ENCODE measurements around the gene HIVEP2. TPM values are rescaled to one million over a fixed set of nuclear protein-coding genes. Genes with fewer than 3 reads are reported as not detected.

The HIVEP2 gene
- total and polyA plus RNA-seq, 2 of the 4 experiments (the other 2 are of a cell fraction): 4.3 to 11.3 TPM

- no peak overlapping the region for H3K23ac ChIP-seq (ENCODE audit: low read depth, low read length)
- in situ Hi-C loops (cut with MboI; ENCODE audit: low sequenced_read_pairs) (no loop called here), intact Hi-C loops (cut with micrococcal nuclease) (no loop called here), dilution Hi-C loops (cut with HindIII; ENCODE audit: low sequenced_read_pairs, unreplicated experiment) (no loop called here)
- no CpG with 5 or more reads among the region's 2 CpGs for WGBS, 2 experiments (ENCODE audit: extremely low coverage in 2 of 2, insufficient read length in 1 of 2)
- no peak overlapping the region for H2AFZ ChIP-seq (replicated peaks; ENCODE audit: low read length, poor library complexity)
- no peak overlapping the region for H3K4ac ChIP-seq (ENCODE audit: low read depth, low read length)
- H3K4me2 ChIP-seq (ENCODE audit: low read depth, low read length): no peak overlapping the region
- no peak overlapping the region for H2BK5ac ChIP-seq (ENCODE audit: low read depth, low read length, poor library complexity, severe bottlenecking)
- H3K9ac ChIP-seq (ENCODE audit: low read depth, low read length): no peak overlapping the region
- H2AK5ac ChIP-seq (ENCODE audit: low read depth, low read length): no peak overlapping the region
- H3K14ac ChIP-seq (replicated peaks; ENCODE audit: low read depth, low read length): no peak overlapping the region
- H4K5ac ChIP-seq (ENCODE audit: low read depth, low read length): no peak overlapping the region
- H4K20me1 ChIP-seq (ENCODE audit: insufficient read depth, low read length): 0 out of 2 replicates have a peak, but pooled peaks cover 3% of the 10 kb centered on the region
- peaks cover 4 to 13% of the 10 kb centered on the region in 2 experiments; a peak in 3 of 4 replicates for H3K79me1 ChIP-seq (ENCODE audit: low read depth in 1 of 2, low read length in 2 of 2)
- no peaks in the 10 kb centered on the region for H3K9me3 ChIP-seq (ENCODE audit: control insufficient read depth, insufficient read depth, low read length)
- POLR2A ChIA-PET (ENCODE audit: unreplicated experiment): no interaction called here
- peaks cover 7% of the 10 kb centered on the region for H3K36me3 ChIP-seq (ENCODE audit: control insufficient read depth, insufficient read depth, low read length)
- H2BK20ac ChIP-seq (ENCODE audit: low read depth, low read length): no peak overlapping the region
- H3K4me3 ChIP-seq (ENCODE audit: insufficient read depth, low read depth, low read length): no peak overlapping the region
- peaks cover 10% of the 10 kb centered on the region; the same call in 1 of the 2 replicates for H3K9me1 ChIP-seq (ENCODE audit: insufficient read depth, low read length)
- TF ChIP-seq NFE2L2 (IDR thresholded peaks at IDR 0.05; ENCODE audit: low read depth, low read length) (no peak), CEBPB (IDR thresholded peaks at IDR 0.05; ENCODE audit: low read depth, low read length) (peak; percentile 89), POLR2A (IDR thresholded peaks at IDR 0.05; ENCODE audit: low read depth, low read length) (no peak), MAFK (IDR thresholded peaks at IDR 0.05; ENCODE audit: low read depth, low read length) (no peak), BHLHE40 (IDR thresholded peaks at IDR 0.05; ENCODE audit: low read depth, low read length) (no peak), RCOR1 (IDR thresholded peaks at IDR 0.05; ENCODE audit: insufficient replicate concordance, low read length) (no peak), MXI1 (IDR thresholded peaks at IDR 0.05; ENCODE audit: borderline replicate concordance, low read depth, low read length) (no peak), ELK1 (IDR thresholded peaks at IDR 0.05; ENCODE audit: borderline replicate concordance, low read depth, low read length) (no peak)
- no peak overlapping the region for H3K56ac ChIP-seq (ENCODE audit: extremely low read depth, insufficient read depth, low read length)
- no peak overlapping the region for H4K8ac ChIP-seq (ENCODE audit: low read depth in 2 of 2, low read length in 2 of 2)
- no peak overlapping the region for H2AK9ac ChIP-seq (replicated peaks; ENCODE audit: low read depth, low read length, poor library complexity)
- ATAC-seq (ENCODE audit: low read depth): no peak; the same call in 1 of the 2 replicates
- peak; percentile 11 for DNase-seq
- no peak overlapping the region for H4K91ac ChIP-seq (ENCODE audit: insufficient read depth, low read depth, low read length)
- no peak overlapping the region for H2BK15ac ChIP-seq (ENCODE audit: low read depth, low read length)
- CTCF ChIA-PET: no interaction called here
- H3K18ac ChIP-seq (ENCODE audit: low read depth, low read length): no peak overlapping the region
- H2BK120ac ChIP-seq (ENCODE audit: low read depth, low read length): no peak overlapping the region
- H3K27me3 ChIP-seq (ENCODE audit: control insufficient read depth, insufficient read depth, low read length): no peaks in the 10 kb centered on the region
- BruUV-seq (replicated peaks): no TSS peak
- H3K27ac ChIP-seq (ENCODE audit: insufficient read depth, low read length): no peak overlapping the region
- H3K4me1 ChIP-seq (ENCODE audit: control insufficient read depth, insufficient read depth, low read length): peaks cover 8% of the 10 kb centered on the region
These were observed 192.6 kb downstream of the HIVEP2 start for GRCh38 chr6:142752348-142752747.
